T-helper 2 cell treated with Interferon-gamma antibody and Interleukin-4, amounts not matched to agents 5 μg/mL and 100 μg/mL, for 36 hours (primary cell): Measurements from ENCODE around the gene DNAJC24.

Source experiments
- DNase-seq: peaks from one replicate; pipeline ENCODE4 v3.0.0; 2021; ENCODE audit warnings: low spot score
- H3K27ac Mint-ChIP-seq: one replicate; pipeline ENCODE4 v1.8.0; 2021; ENCODE audit warnings: mild to moderate bottlenecking, mixed read lengths
- H3K27me3 Mint-ChIP-seq: one replicate; pipeline ENCODE4 v1.8.0; 2021; ENCODE audit warnings: low read depth, mixed read lengths
- H3K36me3 Mint-ChIP-seq: one replicate; pipeline ENCODE4 v1.8.0; 2021; ENCODE audit warnings: low read depth, mixed read lengths
- H3K4me1 Mint-ChIP-seq: one replicate; pipeline ENCODE4 v1.8.0; 2021; ENCODE audit warnings: low read depth, mixed read lengths
- H3K4me3 Mint-ChIP-seq: one replicate; pipeline ENCODE4 v1.8.0; 2022; ENCODE audit warnings: mild to moderate bottlenecking, moderate library complexity, mixed read lengths
- H3K9me3 Mint-ChIP-seq: one replicate; pipeline ENCODE4 v1.8.0; 2021; ENCODE audit warnings: mixed read lengths

The DNAJC24 gene

GRCh38 chr11:31422703-31423102 lies 53.0 kb downstream of the DNAJC24 start:
- peaks cover 1% of the 10 kb centered on the region for H3K36me3 Mint-ChIP-seq

GRCh38 chr11:31424652-31425051 lies 55.0 kb downstream of the DNAJC24 start:
- H3K4me1 Mint-ChIP-seq: no peaks in the 10 kb centered on the region
- no peaks in the 10 kb centered on the region for H3K27me3 Mint-ChIP-seq
- peaks cover 5% of the 10 kb centered on the region for H3K36me3 Mint-ChIP-seq
- H3K4me3 Mint-ChIP-seq: no peak overlapping the region
- DNase-seq: no peak
- no peak overlapping the region for H3K27ac Mint-ChIP-seq
- no peaks in the 10 kb centered on the region for H3K9me3 Mint-ChIP-seq

More at GRCh38 chr11:31422703-31423102, 53.0 kb downstream of the DNAJC24 start:
- H3K27ac Mint-ChIP-seq: no peak overlapping the region
- no peaks in the 10 kb centered on the region for H3K27me3 Mint-ChIP-seq
- no peaks in the 10 kb centered on the region for H3K9me3 Mint-ChIP-seq
- no peaks in the 10 kb centered on the region for H3K4me1 Mint-ChIP-seq
- no peak overlapping the region for H3K4me3 Mint-ChIP-seq
- DNase-seq: no peak

- Mint-ChIP-seq H3K27me3 (no peaks in the 10 kb centered on the region), H3K4me1 (peaks cover 5% of the 10 kb centered on the region), H3K4me3 (no peak overlapping the region), H3K9me3 (peaks cover 11% of the 10 kb centered on the region), H3K36me3 (peaks cover 12% of the 10 kb centered on the region), H3K27ac (no peak overlapping the region)
- no peak for DNase-seq
These were observed 64.2 kb downstream of the DNAJC24 start for GRCh38 chr11:31433851-31434250.

- no peaks in the 10 kb centered on the region for H3K36me3 Mint-ChIP-seq
- H3K4me1 Mint-ChIP-seq: peaks cover 5% of the 10 kb centered on the region
- no peak overlapping the region for H3K4me3 Mint-ChIP-seq
- DNase-seq: no peak
- H3K27me3 Mint-ChIP-seq: no peaks in the 10 kb centered on the region
- peaks cover 11% of the 10 kb centered on the region for H3K9me3 Mint-ChIP-seq
- no peak overlapping the region for H3K27ac Mint-ChIP-seq
These were observed 68.2 kb downstream of the DNAJC24 start for GRCh38 chr11:31437742-31438435.

GRCh38 chr11:31441296-31441695 lies 71.6 kb downstream of the DNAJC24 start:
- Mint-ChIP-seq H3K27me3 (no peaks in the 10 kb centered on the region), H3K9me3 (peaks cover 11% of the 10 kb centered on the region), H3K4me1 (peaks cover 5% of the 10 kb centered on the region), H3K27ac (no peak overlapping the region), H3K4me3 (no peak overlapping the region), H3K36me3 (peaks cover 2% of the 10 kb centered on the region)
- DNase-seq: no peak

GRCh38 chr11:31442086-31442485 lies 72.4 kb downstream of the DNAJC24 start:
- Mint-ChIP-seq H3K4me3 (no peak overlapping the region), H3K9me3 (peaks cover 11% of the 10 kb centered on the region), H3K27ac (no peak overlapping the region), H3K4me1 (peaks cover 5% of the 10 kb centered on the region), H3K36me3 (peaks cover 6% of the 10 kb centered on the region), H3K27me3 (no peaks in the 10 kb centered on the region)
- DNase-seq: no peak

GRCh38 chr11:31443802-31444201 lies 74.1 kb downstream of the DNAJC24 start:
- H3K27me3 Mint-ChIP-seq: no peaks in the 10 kb centered on the region
- no peaks in the 10 kb centered on the region for H3K9me3 Mint-ChIP-seq
- H3K36me3 Mint-ChIP-seq: peaks cover 16% of the 10 kb centered on the region
- no peaks in the 10 kb centered on the region for H3K4me1 Mint-ChIP-seq
- H3K27ac Mint-ChIP-seq: no peak overlapping the region
- no peak for DNase-seq
- no peak overlapping the region for H3K4me3 Mint-ChIP-seq

GRCh38 chr11:31445621-31446020 lies 76.0 kb downstream of the DNAJC24 start:
- DNase-seq: no peak
- Mint-ChIP-seq H3K9me3 (no peaks in the 10 kb centered on the region), H3K4me1 (peaks cover 2% of the 10 kb centered on the region), H3K27ac (no peak overlapping the region), H3K27me3 (no peaks in the 10 kb centered on the region), H3K4me3 (no peak overlapping the region), H3K36me3 (peaks cover 19% of the 10 kb centered on the region)

GRCh38 chr11:31449040-31449439 lies 79.4 kb downstream of the DNAJC24 start:
- H3K4me1 Mint-ChIP-seq: peaks cover 2% of the 10 kb centered on the region
- no peaks in the 10 kb centered on the region for H3K27me3 Mint-ChIP-seq
- no peaks in the 10 kb centered on the region for H3K9me3 Mint-ChIP-seq
- H3K27ac Mint-ChIP-seq: no peak overlapping the region
- no peak overlapping the region for H3K4me3 Mint-ChIP-seq
- DNase-seq: no peak
- H3K36me3 Mint-ChIP-seq: peaks cover 28% of the 10 kb centered on the region

GRCh38 chr11:31450841-31451240 lies 81.2 kb downstream of the DNAJC24 start:
- H3K27ac Mint-ChIP-seq: no peak overlapping the region
- no peak overlapping the region for H3K4me3 Mint-ChIP-seq
- H3K36me3 Mint-ChIP-seq: peaks cover 30% of the 10 kb centered on the region
- H3K4me1 Mint-ChIP-seq: peaks cover 2% of the 10 kb centered on the region
- DNase-seq: no peak
- H3K9me3 Mint-ChIP-seq: no peaks in the 10 kb centered on the region
- H3K27me3 Mint-ChIP-seq: no peaks in the 10 kb centered on the region

GRCh38 chr11:31455177-31455576 lies 85.5 kb downstream of the DNAJC24 start:
- peaks cover 2% of the 10 kb centered on the region for H3K4me1 Mint-ChIP-seq
- H3K9me3 Mint-ChIP-seq: no peaks in the 10 kb centered on the region
- H3K4me3 Mint-ChIP-seq: no peak overlapping the region
- DNase-seq: no peak
- peaks cover 16% of the 10 kb centered on the region for H3K36me3 Mint-ChIP-seq
- H3K27me3 Mint-ChIP-seq: no peaks in the 10 kb centered on the region
- H3K27ac Mint-ChIP-seq: no peak overlapping the region

GRCh38 chr11:31464436-31464835 lies 94.8 kb downstream of the DNAJC24 start:
- Mint-ChIP-seq H3K36me3 (peaks cover 22% of the 10 kb centered on the region), H3K4me3 (no peak overlapping the region), H3K27ac (no peak overlapping the region), H3K9me3 (peaks cover 24% of the 10 kb centered on the region), H3K4me1 (no peaks in the 10 kb centered on the region), H3K27me3 (no peaks in the 10 kb centered on the region)
- no peak for DNase-seq

GRCh38 chr11:31474083-31474482 lies 104.4 kb downstream of the DNAJC24 start:
- H3K36me3 Mint-ChIP-seq: no peaks in the 10 kb centered on the region
- no peaks in the 10 kb centered on the region for H3K27me3 Mint-ChIP-seq
- no peaks in the 10 kb centered on the region for H3K4me1 Mint-ChIP-seq
- no peaks in the 10 kb centered on the region for H3K9me3 Mint-ChIP-seq
- H3K4me3 Mint-ChIP-seq: no peak overlapping the region
- no peak for DNase-seq
- H3K27ac Mint-ChIP-seq: no peak overlapping the region

- H3K9me3 Mint-ChIP-seq: no peaks in the 10 kb centered on the region
- H3K4me1 Mint-ChIP-seq: no peaks in the 10 kb centered on the region
- H3K27ac Mint-ChIP-seq: no peak overlapping the region
- no peak overlapping the region for H3K4me3 Mint-ChIP-seq
- DNase-seq: no peak
- H3K27me3 Mint-ChIP-seq: no peaks in the 10 kb centered on the region
- H3K36me3 Mint-ChIP-seq: no peaks in the 10 kb centered on the region
These were observed 108.0 kb downstream of the DNAJC24 start for GRCh38 chr11:31477528-31478222.
